Gastrocnemius medialis (tissue), 4 donors: ENCODE data around the gene SLC25A39.

Source experiments
- CTCF ChIP-seq, 5 experiments: fragments of 450-650 bp in 3 of 5; fragments of 200-600 bp in 2 of 5; sonication (generic) in 2 of 5; IDR thresholded peaks in 4 of 5; conservative IDR thresholded peaks in 1 of 5; 1 replicate in 4 of 5; 2 replicates in 1 of 5; pipeline ENCODE4 v1.5.1; 2016 to 2019; ENCODE audit warnings: antibody characterized with exemption in 5 of 5, mild to moderate bottlenecking in 3 of 5, moderate library complexity in 3 of 5
- POLR2A ChIP-seq, 2 donors: fragments of 450-650 bp; IDR thresholded peaks; one replicate each; pipeline ENCODE4 v1.6.1; 2017; ENCODE audit warnings: antibody characterized with exemption in 2 of 2, mild to moderate bottlenecking in 2 of 2, moderate library complexity in 2 of 2

- TF ChIP-seq POLR2A (IDR thresholded peaks at IDR 0.05) (no peak), CTCF (IDR thresholded peaks at IDR 0.05 in 4 of 5, conservative IDR thresholded peaks at IDR 0.05 in 1 of 5) (no peak)
Measured at GRCh38 chr17:44310609-44311376, 13.8 kb downstream of the SLC25A39 start.
